Astrocyte (in vitro differentiated cells and primary cell): ENCODE data around the gene KEL.

Experiments used
- CTCF ChIP-seq: IDR thresholded peaks from 2 replicates; pipeline ENCODE4 v1.5.1; 2011; ENCODE audit warnings: low read depth, mild to moderate bottlenecking, inconsistent platforms, low read length, moderate library complexity; ENCODE audit not compliant: insufficient read depth
- EZH2 ChIP-seq: IDR thresholded peaks from 2 replicates; pipeline ENCODE4 v1.6.1; 2012; ENCODE audit warnings: mild to moderate bottlenecking, low read length, inconsistent platforms; ENCODE audit not compliant: insufficient read depth

GRCh38 chr7:142950235-142950634 lies 11.9 kb downstream of the KEL start:
- TF ChIP-seq CTCF (no peak), EZH2 (no peak)
